GM12873 (cell line): Measurements from ENCODE around the gene VWA3B.
A peak's percentile ranks its signal among the peaks of the same experiment; 100 is the strongest.

Source experiments
- CTCF ChIP-seq: IDR thresholded peaks from 2 replicates; pipeline ENCODE4 v1.5.1; 2012; ENCODE audit warnings: low read depth, mild to moderate bottlenecking, moderate library complexity, low read length, control low read depth; ENCODE audit not compliant: insufficient read depth; ENCODE audit errors: missing control alignments

Gene VWA3B

GRCh38 chr2:98180456-98180855, 93.5 kb downstream of the VWA3B start:
- no peak for TF ChIP-seq CTCF

- TF ChIP-seq CTCF, result no peak
Measured at GRCh38 chr2:98181346-98181745, 94.4 kb downstream of the VWA3B start.

GRCh38 chr2:98185801-98186200, 98.8 kb downstream of the VWA3B start:
- no peak for TF ChIP-seq CTCF

- no peak for TF ChIP-seq CTCF
Measured at GRCh38 chr2:98187194-98187593, 100.2 kb downstream of the VWA3B start.

GRCh38 chr2:98188351-98189046, 101.5 kb downstream of the VWA3B start:
- peak; percentile 17 for TF ChIP-seq CTCF

GRCh38 chr2:98191883-98192282, 104.9 kb downstream of the VWA3B start:
- no peak for TF ChIP-seq CTCF

GRCh38 chr2:98201576-98201975, 114.6 kb downstream of the VWA3B start:
- TF ChIP-seq CTCF, result no peak
